ENCODE results near the gene APEX1.

Gene APEX1

GRCh38 chr14:20478894-20479293, 23.9 kb downstream of the APEX1 start:
- H3K4me3 ChIP-seq (ENCODE audit: low read length): no peak overlapping the region
- DNase-seq (ENCODE audit: low read depth): no peak
- TF ChIP-seq, protein P1, sequence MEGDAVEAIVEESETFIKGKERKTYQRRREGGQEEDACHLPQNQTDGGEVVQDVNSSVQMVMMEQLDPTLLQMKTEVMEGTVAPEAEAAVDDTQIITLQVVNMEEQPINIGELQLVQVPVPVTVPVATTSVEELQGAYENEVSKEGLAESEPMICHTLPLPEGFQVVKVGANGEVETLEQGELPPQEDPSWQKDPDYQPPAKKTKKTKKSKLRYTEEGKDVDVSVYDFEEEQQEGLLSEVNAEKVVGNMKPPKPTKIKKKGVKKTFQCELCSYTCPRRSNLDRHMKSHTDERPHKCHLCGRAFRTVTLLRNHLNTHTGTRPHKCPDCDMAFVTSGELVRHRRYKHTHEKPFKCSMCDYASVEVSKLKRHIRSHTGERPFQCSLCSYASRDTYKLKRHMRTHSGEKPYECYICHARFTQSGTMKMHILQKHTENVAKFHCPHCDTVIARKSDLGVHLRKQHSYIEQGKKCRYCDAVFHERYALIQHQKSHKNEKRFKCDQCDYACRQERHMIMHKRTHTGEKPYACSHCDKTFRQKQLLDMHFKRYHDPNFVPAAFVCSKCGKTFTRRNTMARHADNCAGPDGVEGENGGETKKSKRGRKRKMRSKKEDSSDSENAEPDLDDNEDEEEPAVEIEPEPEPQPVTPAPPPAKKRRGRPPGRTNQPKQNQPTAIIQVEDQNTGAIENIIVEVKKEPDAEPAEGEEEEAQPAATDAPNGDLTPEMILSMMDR (conservative IDR thresholded peaks at IDR 0.05; ENCODE audit: low read depth, low read length): no peak

GRCh38 chr14:20482382-20482781, 27.4 kb downstream of the APEX1 start:
- no peak overlapping the region for H3K4me3 ChIP-seq (ENCODE audit: low read length)
- DNase-seq (ENCODE audit: low read depth): no peak
- TF ChIP-seq, protein P1 (conservative IDR thresholded peaks at IDR 0.05; ENCODE audit: low read depth, low read length): no peak

DNA sequence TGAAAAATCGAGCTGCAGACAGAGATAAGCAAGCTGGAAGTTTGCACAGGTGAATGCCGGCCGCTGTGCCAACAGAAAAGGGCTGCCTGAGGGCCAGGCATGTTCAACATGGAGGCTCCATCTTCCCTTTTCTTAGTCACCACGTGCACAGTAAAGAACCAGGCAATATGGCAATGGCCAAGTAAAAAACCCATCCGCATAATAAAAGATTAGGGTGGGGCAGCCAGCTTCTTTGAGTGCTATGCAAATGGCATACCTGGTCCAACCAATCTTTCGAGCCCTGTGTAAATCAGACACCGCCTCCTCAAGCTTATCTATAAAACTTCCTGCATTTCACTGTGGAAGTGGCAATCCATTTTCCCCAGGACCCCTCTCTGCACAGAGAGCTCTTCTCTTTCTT, 30.9 kb downstream of the APEX1 start:
- TF ChIP-seq, protein P1 (conservative IDR thresholded peaks at IDR 0.05; ENCODE audit: low read depth, low read length): no peak
- no peak for DNase-seq (ENCODE audit: low read depth)
- no peak overlapping the region for H3K4me3 ChIP-seq (ENCODE audit: low read length)

DNA sequence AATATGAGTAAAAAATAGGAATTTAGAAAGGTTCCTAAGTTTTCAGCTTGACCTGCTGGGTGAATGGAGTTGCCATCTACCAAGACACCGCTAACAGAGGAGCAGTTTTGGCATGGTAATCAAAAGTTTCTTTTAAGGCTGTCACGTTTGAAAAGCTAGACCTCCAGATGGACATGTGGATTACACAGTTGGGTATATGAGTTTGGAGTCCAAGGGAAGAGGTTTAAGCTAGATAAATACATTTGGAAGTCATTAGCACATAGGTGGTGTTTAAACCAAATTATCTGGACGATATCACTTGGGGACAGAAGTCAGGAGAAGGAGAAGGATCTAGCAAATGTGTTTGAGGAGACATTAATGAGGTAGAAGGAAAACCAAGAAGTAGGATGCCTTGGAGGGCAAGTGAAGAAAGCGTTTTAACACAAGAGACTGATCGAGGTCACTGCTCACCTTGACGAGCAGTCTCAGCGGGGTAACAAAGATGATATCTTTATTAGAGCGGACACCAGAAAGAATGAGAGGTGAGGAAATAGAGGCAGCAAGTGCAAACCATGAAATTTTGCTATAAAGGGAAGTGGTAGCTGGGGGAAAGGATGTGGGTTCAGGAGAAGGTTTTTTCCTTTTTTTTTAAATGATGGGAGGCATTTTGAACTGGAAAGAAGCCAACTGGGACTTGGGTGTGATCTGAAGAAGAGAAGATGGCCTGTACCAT, 31.8 kb downstream of the APEX1 start:
- TF ChIP-seq, protein P1 (conservative IDR thresholded peaks at IDR 0.05; ENCODE audit: low read depth, low read length): no peak
- no peak for DNase-seq (ENCODE audit: low read depth)

DNA sequence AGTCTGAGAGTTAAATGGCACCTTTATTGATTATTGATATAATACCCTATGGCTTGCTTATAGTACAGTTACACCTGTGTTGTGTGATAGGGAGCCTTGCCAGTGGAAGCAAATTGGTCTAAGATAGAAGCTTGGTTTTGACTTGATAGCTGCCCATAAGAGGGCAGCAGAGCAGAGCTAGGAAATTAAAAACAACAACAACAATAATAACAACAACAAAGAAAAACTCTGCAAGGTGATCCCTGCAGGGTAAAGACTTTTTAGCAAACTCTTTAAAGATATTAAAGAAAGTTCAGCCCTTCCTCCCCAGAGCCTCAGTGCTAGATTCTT, 32.3 kb downstream of the APEX1 start:
- H3K4me3 ChIP-seq (ENCODE audit: low read length): no peak overlapping the region
- TF ChIP-seq, protein P1 (conservative IDR thresholded peaks at IDR 0.05; ENCODE audit: low read depth, low read length): no peak
- no peak for DNase-seq (ENCODE audit: low read depth)

More for the DNA sequence above, 31.8 kb downstream of the APEX1 start:
- H3K4me3 ChIP-seq (ENCODE audit: low read length): no peak overlapping the region

- no peak overlapping the region for H3K4me3 ChIP-seq (ENCODE audit: low read length)
- DNase-seq (ENCODE audit: low read depth): no peak
Observed at GRCh38 chr14:20489093-20489994, 34.3 kb downstream of the APEX1 start.

More at GRCh38 chr14:20489093-20489994, 34.3 kb downstream of the APEX1 start:
- TF ChIP-seq, protein P1 (conservative IDR thresholded peaks at IDR 0.05; ENCODE audit: low read depth, low read length): no peak
